Skin epidermis (tissue), 12 donors: ENCODE measurements around the gene CNTNAP3.
"Not testable (repeated sequence)": the region's sequence is repeated elsewhere in the genome, so short reads cannot be mapped to it uniquely, and the experiment has no call there.

Experiments used
- H3K27ac ChIP-seq, 21 experiments: fragments of 200-600 bp; sonication (generic) in 11 of 21; one replicate each; pipeline ENCODE4 v1.5.0; 2020; ENCODE audit warnings: mild to moderate bottlenecking in 3 of 21, inconsistent platforms in 2 of 21, moderate library complexity in 2 of 21
- H3K4me3 ChIP-seq, 7 experiments: fragments of 200-600 bp; sonication (generic) in 2 of 7; one replicate each; pipeline ENCODE4 v1.5.0; 2020; ENCODE audit warnings: inconsistent platforms in 2 of 7, mild to moderate bottlenecking in 2 of 7, moderate library complexity in 1 of 7

The CNTNAP3 gene

GRCh38 chr9:39287980-39288379, at the start of gene CNTNAP3:
CNTNAP3 (minus strand) TSS chr9:39288167; CDS start chr9:39288064, 103 bp downstream.
- not testable (repeated sequence) for H3K27ac ChIP-seq, H3K4me3 ChIP-seq

DNA sequence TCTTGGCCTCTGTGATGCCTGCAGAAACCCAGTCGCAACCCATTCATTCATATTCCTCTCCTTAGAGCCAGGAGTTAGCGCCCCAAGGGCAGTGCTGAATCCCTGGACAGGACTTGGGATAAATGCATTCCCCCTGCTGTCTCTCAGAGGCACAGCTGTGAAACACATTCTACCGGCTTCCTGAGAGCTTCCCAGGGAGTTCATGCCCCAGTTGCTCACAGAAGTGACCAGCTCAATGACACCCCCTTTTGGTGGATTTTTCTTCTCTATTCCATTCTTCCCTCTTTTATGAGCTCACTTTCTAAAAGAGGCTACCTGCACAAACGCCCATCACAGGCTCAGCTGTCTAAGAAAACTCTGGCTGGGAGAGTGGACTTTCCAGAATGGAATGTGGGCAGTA, 8.0 kb downstream of the CNTNAP3 start:
- H3K27ac ChIP-seq, H3K4me3 ChIP-seq: not testable (repeated sequence)

GRCh38 chr9:39242513-39242912, 45.5 kb downstream of the CNTNAP3 start:
- H3K27ac ChIP-seq, H3K4me3 ChIP-seq: not testable (repeated sequence)

- not testable (repeated sequence) for H3K4me3 ChIP-seq, H3K27ac ChIP-seq
These were observed 55.6 kb downstream of the CNTNAP3 start for GRCh38 chr9:39232130-39232991.

GRCh38 chr9:39215976-39216375, 72.0 kb downstream of the CNTNAP3 start:
- not testable (repeated sequence) for H3K4me3 ChIP-seq, H3K27ac ChIP-seq

DNA sequence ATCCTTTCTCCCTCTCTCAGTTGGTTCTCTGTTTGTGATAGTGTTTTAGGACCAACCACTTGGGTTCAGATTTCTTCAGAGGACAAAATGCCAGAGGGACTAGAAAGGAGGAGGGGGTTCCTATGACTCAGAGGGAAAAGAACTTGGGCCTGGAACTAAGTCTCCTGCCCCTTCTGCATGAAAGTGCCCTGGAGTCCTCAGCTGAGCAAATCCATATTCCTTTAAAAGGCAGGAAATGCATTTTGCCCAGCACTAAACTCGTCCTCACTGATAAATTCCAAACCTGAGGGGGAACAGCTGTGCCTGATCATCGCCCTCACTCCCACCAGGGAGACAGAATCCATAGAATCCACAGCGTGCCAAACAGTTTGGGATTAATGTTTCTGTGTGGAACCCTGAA, 78.2 kb downstream of the CNTNAP3 start:
- not testable (repeated sequence) for H3K4me3 ChIP-seq, H3K27ac ChIP-seq

DNA sequence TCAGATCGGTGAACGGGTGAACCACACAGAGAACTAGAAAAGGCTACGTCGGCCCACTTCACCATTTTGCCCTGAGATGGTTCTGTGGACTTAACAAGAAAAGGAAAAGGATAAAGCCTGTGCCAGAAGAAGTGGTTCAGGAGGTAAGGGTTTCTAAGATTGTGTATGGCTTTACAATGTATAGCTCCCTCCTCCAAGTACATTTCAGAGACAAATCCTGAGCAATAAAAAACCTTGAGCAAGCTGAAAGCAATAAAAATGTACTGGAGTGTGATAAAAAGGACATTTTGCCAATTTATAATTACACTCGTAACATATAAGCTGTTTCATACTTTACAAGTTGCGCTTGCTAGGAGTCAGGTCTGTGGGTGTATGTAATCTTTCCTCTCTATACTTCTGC, 81.3 kb downstream of the CNTNAP3 start:
- H3K27ac ChIP-seq, H3K4me3 ChIP-seq: not testable (repeated sequence)

GRCh38 chr9:39205842-39206241, 82.1 kb downstream of the CNTNAP3 start:
- H3K27ac ChIP-seq, H3K4me3 ChIP-seq: not testable (repeated sequence)

GRCh38 chr9:39200412-39200811, 87.6 kb downstream of the CNTNAP3 start:
- H3K4me3 ChIP-seq = not testable (repeated sequence)

GRCh38 chr9:39198000-39198709, 89.8 kb downstream of the CNTNAP3 start:
- not testable (repeated sequence) for H3K27ac ChIP-seq, H3K4me3 ChIP-seq

More at GRCh38 chr9:39200412-39200811, 87.6 kb downstream of the CNTNAP3 start:
- H3K27ac ChIP-seq = not testable (repeated sequence)

DNA sequence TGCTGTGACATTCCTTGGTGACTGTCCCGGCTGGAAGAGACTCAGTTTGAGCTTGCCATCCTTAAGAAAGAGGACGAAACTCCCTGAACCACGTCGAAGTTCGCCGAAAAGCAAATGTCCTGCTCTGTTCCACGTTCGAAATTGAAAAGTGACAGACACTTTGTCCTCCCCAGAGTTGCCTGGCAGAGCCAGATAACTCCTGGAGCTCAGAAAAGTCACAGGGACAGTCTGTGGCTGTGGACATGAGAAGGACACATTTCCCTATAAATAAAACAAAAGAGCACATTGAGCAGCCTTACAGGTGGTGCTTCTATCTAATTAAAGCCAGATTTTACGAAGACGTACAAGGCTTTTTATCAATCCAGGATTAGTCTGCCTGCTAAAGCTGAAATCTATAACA, 116.6 kb downstream of the CNTNAP3 start:
- not testable (repeated sequence) for H3K27ac ChIP-seq, H3K4me3 ChIP-seq

DNA sequence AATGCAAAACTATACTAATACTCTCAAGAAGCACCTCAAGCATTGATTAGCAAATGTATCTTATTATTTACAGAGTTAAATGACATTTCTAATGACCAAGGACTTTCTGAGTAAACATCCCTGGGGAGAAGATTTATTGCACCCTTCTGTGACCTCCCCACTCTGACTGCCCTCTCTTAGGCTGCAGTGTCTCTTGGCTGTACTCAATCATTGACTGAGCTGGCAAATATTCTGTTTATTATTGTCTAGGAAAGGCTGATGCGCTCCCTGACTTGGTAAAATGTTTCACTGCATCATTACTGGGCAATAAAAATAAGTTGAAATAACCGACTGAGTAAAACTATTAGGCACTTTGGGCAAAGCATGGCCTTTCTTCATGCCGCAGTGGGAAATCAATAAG, 130.3 kb downstream of the CNTNAP3 start:
- H3K4me3 ChIP-seq, H3K27ac ChIP-seq: not testable (repeated sequence)

GRCh38 chr9:39132826-39133552, 155.0 kb downstream of the CNTNAP3 start:
- H3K4me3 ChIP-seq, H3K27ac ChIP-seq: not testable (repeated sequence)

DNA sequence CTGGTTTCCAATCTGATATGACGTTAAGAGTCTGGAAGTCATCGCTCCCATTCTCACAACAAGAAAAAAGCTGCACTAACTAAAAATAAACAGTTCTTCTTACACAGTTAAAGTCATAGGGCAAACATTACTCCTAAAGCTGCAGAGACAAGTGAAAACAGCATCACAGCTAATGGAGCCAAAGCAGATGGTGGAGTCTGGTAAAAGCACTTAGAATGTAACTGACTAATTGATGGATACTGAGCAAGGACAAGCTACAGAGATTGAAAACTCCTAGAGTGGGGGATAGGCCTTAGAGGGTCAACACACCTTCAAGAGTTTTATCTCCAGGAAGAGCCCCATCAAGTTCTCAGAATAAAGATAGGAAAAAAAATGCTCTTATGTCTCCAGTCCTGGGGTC, 166.6 kb downstream of the CNTNAP3 start:
- H3K27ac ChIP-seq, H3K4me3 ChIP-seq: not testable (repeated sequence)

GRCh38 chr9:39111746-39112145, 176.2 kb downstream of the CNTNAP3 start:
- not testable (repeated sequence) for H3K4me3 ChIP-seq, H3K27ac ChIP-seq

GRCh38 chr9:39108145-39108544, 179.8 kb downstream of the CNTNAP3 start:
- H3K4me3 ChIP-seq = no peak overlapping the region
- no peak overlapping the region for H3K27ac ChIP-seq

DNA sequence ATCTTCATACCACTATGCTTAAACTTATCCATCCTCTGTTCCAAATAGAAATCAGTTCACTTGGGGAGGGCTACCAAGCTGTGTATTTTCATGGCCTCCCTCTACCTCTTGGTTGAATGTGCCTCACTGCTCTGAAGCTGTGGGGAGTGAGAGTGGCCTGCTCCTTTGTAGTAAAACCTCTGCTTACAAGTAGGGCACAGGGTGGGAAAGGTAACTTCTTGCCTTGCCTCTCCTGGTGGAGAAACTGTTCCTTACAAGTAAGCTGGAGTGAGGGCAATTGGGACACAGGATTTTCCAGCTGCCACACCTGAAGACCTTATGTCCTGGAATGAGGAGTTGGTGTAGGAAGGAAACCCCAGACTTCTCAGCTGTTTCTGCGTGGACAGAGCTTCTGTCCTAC, 190.8 kb downstream of the CNTNAP3 start:
- not testable (repeated sequence) for H3K27ac ChIP-seq, H3K4me3 ChIP-seq

DNA sequence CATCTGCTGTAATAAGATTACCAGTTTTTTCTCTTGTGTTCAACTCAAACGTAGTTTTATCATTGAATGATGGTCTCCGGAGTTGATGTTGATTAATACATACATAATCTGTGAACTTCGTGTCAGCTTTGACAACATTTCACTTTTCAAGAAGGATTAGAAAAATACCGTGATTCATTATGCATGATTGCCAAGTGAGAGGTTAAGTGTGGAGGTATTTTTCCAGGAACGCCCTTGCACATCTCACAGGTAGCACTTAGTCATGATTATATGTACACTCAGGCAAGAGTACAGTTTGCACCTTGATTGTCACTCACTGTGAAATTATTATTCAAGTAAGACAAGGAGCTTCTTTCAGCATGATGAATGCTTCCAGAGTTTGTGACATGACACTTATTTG, 202.7 kb downstream of the CNTNAP3 start:
- not testable (repeated sequence) for H3K4me3 ChIP-seq, H3K27ac ChIP-seq

GRCh38 chr9:39082574-39082973, 205.4 kb downstream of the CNTNAP3 start:
- not testable (repeated sequence) for H3K4me3 ChIP-seq, H3K27ac ChIP-seq

DNA sequence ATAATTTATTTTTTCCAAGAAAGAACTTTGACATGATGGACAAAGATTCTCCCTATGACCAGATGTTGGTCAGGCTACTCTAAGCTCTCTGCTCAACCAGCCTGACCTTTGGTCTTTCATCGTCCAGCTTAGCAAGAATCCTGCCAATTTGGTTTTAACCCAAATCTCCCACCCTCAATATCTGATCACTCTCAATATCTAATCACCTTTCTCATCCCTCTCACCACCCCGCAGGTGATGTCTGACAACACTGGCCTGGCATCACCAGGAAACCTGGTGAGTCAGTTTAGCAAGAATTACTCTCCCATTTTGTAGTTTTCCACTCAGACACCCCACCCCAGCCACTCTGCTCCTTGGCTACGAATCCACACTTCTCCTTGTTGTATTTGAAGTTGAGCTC, 207.9 kb downstream of the CNTNAP3 start:
- not testable (repeated sequence) for H3K4me3 ChIP-seq, H3K27ac ChIP-seq
